Activated naive CD4-positive, alpha-beta T cell treated with anti-CD3 and anti-CD28 coated beads, Interleukin-2, amount 50 U/mL, for 24 hours (primary cell): ENCODE data around the gene LRRC47.
A peak's percentile ranks its signal among the peaks of the same experiment; 100 is the strongest.

Experiments
- H3K27ac Mint-ChIP-seq: one replicate; pipeline ENCODE4 v1.8.0; 2021; ENCODE audit warnings: mild to moderate bottlenecking, mixed read lengths
- H3K27me3 Mint-ChIP-seq: one replicate; pipeline ENCODE4 v1.8.0; 2021; ENCODE audit warnings: mixed read lengths
- H3K36me3 Mint-ChIP-seq: one replicate; pipeline ENCODE4 v1.8.0; 2021; ENCODE audit warnings: mixed read lengths
- H3K4me1 Mint-ChIP-seq: one replicate; pipeline ENCODE4 v1.8.0; 2021; ENCODE audit warnings: mixed read lengths
- H3K4me3 Mint-ChIP-seq: one replicate; pipeline ENCODE4 v1.8.0; 2021; ENCODE audit warnings: mild to moderate bottlenecking, mixed read lengths
- H3K9me3 Mint-ChIP-seq: one replicate; pipeline ENCODE4 v1.8.0; 2021; ENCODE audit warnings: mixed read lengths

The LRRC47 gene

GRCh38 chr1:3779912-3780416 lies 16.3 kb downstream of the LRRC47 start:
- H3K36me3 Mint-ChIP-seq: peaks cover 8% of the 10 kb centered on the region
- H3K4me1 Mint-ChIP-seq: no peaks in the 10 kb centered on the region
- H3K4me3 Mint-ChIP-seq: no peak overlapping the region
- no peaks in the 10 kb centered on the region for H3K27me3 Mint-ChIP-seq
- no peak overlapping the region for H3K27ac Mint-ChIP-seq
- H3K9me3 Mint-ChIP-seq: no peaks in the 10 kb centered on the region

GRCh38 chr1:3779265-3779911 lies 16.9 kb downstream of the LRRC47 start:
- H3K36me3 Mint-ChIP-seq: peaks cover 8% of the 10 kb centered on the region
- H3K27me3 Mint-ChIP-seq: no peaks in the 10 kb centered on the region
- H3K9me3 Mint-ChIP-seq: no peaks in the 10 kb centered on the region
- H3K4me1 Mint-ChIP-seq: no peaks in the 10 kb centered on the region
- no peak overlapping the region for H3K27ac Mint-ChIP-seq
- H3K4me3 Mint-ChIP-seq: no peak overlapping the region

- Mint-ChIP-seq H3K4me1 (no peaks in the 10 kb centered on the region), H3K36me3 (peaks cover 6% of the 10 kb centered on the region), H3K4me3 (no peak overlapping the region), H3K27me3 (no peaks in the 10 kb centered on the region), H3K27ac (no peak overlapping the region), H3K9me3 (no peaks in the 10 kb centered on the region)
Measured at GRCh38 chr1:3778590-3779264, 17.6 kb downstream of the LRRC47 start.

- Mint-ChIP-seq H3K9me3 (no peaks in the 10 kb centered on the region), H3K4me1 (no peaks in the 10 kb centered on the region), H3K36me3 (peaks cover 6% of the 10 kb centered on the region), H3K27me3 (no peaks in the 10 kb centered on the region), H3K27ac (no peak overlapping the region), H3K4me3 (no peak overlapping the region)
Measured at GRCh38 chr1:3777647-3778589, 18.4 kb downstream of the LRRC47 start.

- no peaks in the 10 kb centered on the region for H3K4me1 Mint-ChIP-seq
- peaks cover 6% of the 10 kb centered on the region for H3K36me3 Mint-ChIP-seq
- no peaks in the 10 kb centered on the region for H3K9me3 Mint-ChIP-seq
- no peaks in the 10 kb centered on the region for H3K27me3 Mint-ChIP-seq
- H3K4me3 Mint-ChIP-seq: no peak overlapping the region
- no peak overlapping the region for H3K27ac Mint-ChIP-seq
Measured at GRCh38 chr1:3777078-3777547, 19.2 kb downstream of the LRRC47 start.

- peaks cover 5% of the 10 kb centered on the region for H3K4me1 Mint-ChIP-seq
- H3K9me3 Mint-ChIP-seq: no peaks in the 10 kb centered on the region
- peaks cover 6% of the 10 kb centered on the region for H3K36me3 Mint-ChIP-seq
- H3K27ac Mint-ChIP-seq: no peak overlapping the region
- H3K27me3 Mint-ChIP-seq: no peaks in the 10 kb centered on the region
- H3K4me3 Mint-ChIP-seq: no peak overlapping the region
Measured at GRCh38 chr1:3776231-3776961, 19.9 kb downstream of the LRRC47 start.

- Mint-ChIP-seq H3K36me3 (peaks cover 6% of the 10 kb centered on the region), H3K27ac (no peak overlapping the region), H3K27me3 (no peaks in the 10 kb centered on the region), H3K4me1 (peaks cover 8% of the 10 kb centered on the region), H3K9me3 (no peaks in the 10 kb centered on the region), H3K4me3 (no peak overlapping the region)
Measured at GRCh38 chr1:3775490-3776230, 20.6 kb downstream of the LRRC47 start.

GRCh38 chr1:3774946-3775489 lies 21.3 kb downstream of the LRRC47 start:
- H3K27ac Mint-ChIP-seq: no peak overlapping the region
- H3K9me3 Mint-ChIP-seq: no peaks in the 10 kb centered on the region
- H3K36me3 Mint-ChIP-seq: peaks cover 3% of the 10 kb centered on the region
- H3K4me1 Mint-ChIP-seq: peaks cover 10% of the 10 kb centered on the region
- no peak overlapping the region for H3K4me3 Mint-ChIP-seq
- H3K27me3 Mint-ChIP-seq: no peaks in the 10 kb centered on the region

- Mint-ChIP-seq H3K36me3 (no peaks in the 10 kb centered on the region), H3K4me3 (no peak overlapping the region), H3K9me3 (no peaks in the 10 kb centered on the region), H3K4me1 (peaks cover 10% of the 10 kb centered on the region), H3K27ac (no peak overlapping the region), H3K27me3 (no peaks in the 10 kb centered on the region)
Measured at GRCh38 chr1:3774276-3774945, 21.9 kb downstream of the LRRC47 start.

GRCh38 chr1:3773572-3774275 lies 22.6 kb downstream of the LRRC47 start:
- H3K4me3 Mint-ChIP-seq: peak overlapping the region; percentile 7
- H3K27ac Mint-ChIP-seq: no peak overlapping the region
- H3K36me3 Mint-ChIP-seq: no peaks in the 10 kb centered on the region
- peaks cover 10% of the 10 kb centered on the region for H3K4me1 Mint-ChIP-seq
- H3K9me3 Mint-ChIP-seq: no peaks in the 10 kb centered on the region
- H3K27me3 Mint-ChIP-seq: no peaks in the 10 kb centered on the region

- peak within 1 kb of the TSS; percentile 72 for H3K27ac Mint-ChIP-seq
- no peaks in the 10 kb centered on the region for H3K27me3 Mint-ChIP-seq
- peaks cover 10% of the 10 kb centered on the region for H3K4me1 Mint-ChIP-seq
- H3K36me3 Mint-ChIP-seq: no peaks in the 10 kb centered on the region
- peak within 1 kb of the TSS; percentile 81 for H3K4me3 Mint-ChIP-seq
- H3K9me3 Mint-ChIP-seq: no peaks in the 10 kb centered on the region
Measured at GRCh38 chr1:3772715-3773571, 23.4 kb downstream of the LRRC47 start, which contains the start of gene SMIM1. TSS of gene SMIM1 (plus strand) at chr1:3772749. CDS start at chr1:3775374, 2,625 bp downstream.

- H3K4me3 Mint-ChIP-seq: peak overlapping the region; percentile 81
- H3K27ac Mint-ChIP-seq: peak overlapping the region; percentile 72
- peaks cover 10% of the 10 kb centered on the region for H3K4me1 Mint-ChIP-seq
- H3K27me3 Mint-ChIP-seq: no peaks in the 10 kb centered on the region
- no peaks in the 10 kb centered on the region for H3K36me3 Mint-ChIP-seq
- no peaks in the 10 kb centered on the region for H3K9me3 Mint-ChIP-seq
Measured at GRCh38 chr1:3772027-3772714, 24.1 kb downstream of the LRRC47 start.
